ENCODE measurements around the gene CHST15. TPM values are rescaled to one million over a fixed set of nuclear protein-coding genes. Genes with fewer than 3 reads are reported as not detected.

CHST15 gene
- total RNA-seq, 3 donors from 2014 or later, result 4.8 to 64.5 (median 10.8) TPM

GRCh38 chr10:124010563-124011131, 82.8 kb downstream of the CHST15 start:
- intact Hi-C loops (cut with DNase I, micrococcal nuclease), result no loop called here
- ATAC-seq, result peak; percentile 25
- peak in 2 of 3 donors; percentile 43 to 53 for DNase-seq
- H3K9me3 ChIP-seq, result peaks cover 6% of the 10 kb centered on the region
- no peaks in the 10 kb centered on the region for H3K4me1 ChIP-seq (ENCODE audit: low read depth)
- H3K4me3 ChIP-seq, result no peak overlapping the region
- TF ChIP-seq CTCF (IDR thresholded peaks at IDR 0.05), result no peak
- H3K36me3 ChIP-seq (ENCODE audit: low read depth), result no peaks in the 10 kb centered on the region

GRCh38 chr10:124010024-124010423, 83.4 kb downstream of the CHST15 start:
- Histone ChIP-seq H3K9me3 (peaks cover 6% of the 10 kb centered on the region), H3K4me1 (ENCODE audit: low read depth) (no peaks in the 10 kb centered on the region), H3K36me3 (ENCODE audit: low read depth) (no peaks in the 10 kb centered on the region), H3K4me3 (no peak overlapping the region)
- ATAC-seq, result no peak
- DNase-seq, result peak in 1 of 3 donors; percentile 29
- TF ChIP-seq CTCF (IDR thresholded peaks at IDR 0.05), result no peak
- intact Hi-C loops (cut with DNase I, micrococcal nuclease), result no loop called here

GRCh38 chr10:124009231-124010015, 84.0 kb downstream of the CHST15 start:
- Histone ChIP-seq H3K36me3 (ENCODE audit: low read depth) (no peaks in the 10 kb centered on the region), H3K4me3 (no peak overlapping the region), H3K9me3 (peaks cover 6% of the 10 kb centered on the region), H3K4me1 (ENCODE audit: low read depth) (no peaks in the 10 kb centered on the region)
- intact Hi-C loops (cut with DNase I, micrococcal nuclease), result loop anchor here in 1 of 2 donors (10.0 kb wide), 1 partner anchor 85 kb away; the partner anchor contains the start of gene CHST15
- DNase-seq (peak in 1 of 3 donors; percentile 20), ATAC-seq (no peak)
- no peak for TF ChIP-seq CTCF (IDR thresholded peaks at IDR 0.05)

- TF ChIP-seq CTCF (IDR thresholded peaks at IDR 0.05), result no peak
- Histone ChIP-seq H3K4me3 (no peak overlapping the region), H3K36me3 (ENCODE audit: low read depth) (no peaks in the 10 kb centered on the region), H3K4me1 (ENCODE audit: low read depth) (no peaks in the 10 kb centered on the region), H3K9me3 (peaks cover 5% of the 10 kb centered on the region)
- DNase-seq (no peak), ATAC-seq (no peak)
- intact Hi-C loops (cut with DNase I, micrococcal nuclease), result loop anchor here in 1 of 2 donors (10.0 kb wide), 1 partner anchor 86 kb away; the partner anchor contains the start of gene CHST15
Measured at GRCh38 chr10:124008681-124009080, 84.7 kb downstream of the CHST15 start.

GRCh38 chr10:124008187-124008586, 85.2 kb downstream of the CHST15 start:
- H3K4me1 ChIP-seq (ENCODE audit: low read depth), result no peaks in the 10 kb centered on the region
- no peak overlapping the region for H3K4me3 ChIP-seq
- H3K9me3 ChIP-seq, result no peaks in the 10 kb centered on the region
- intact Hi-C loops (cut with DNase I, micrococcal nuclease), result loop anchor here in 1 of 2 donors (10.0 kb wide), 1 partner anchor 87 kb away; the partner anchor contains the start of gene CHST15
- ATAC-seq (no peak), DNase-seq (peak in 1 of 3 donors; percentile 17)
- no peaks in the 10 kb centered on the region for H3K36me3 ChIP-seq (ENCODE audit: low read depth)
- TF ChIP-seq CTCF (IDR thresholded peaks at IDR 0.05), result no peak
